MCF 10A (cell line): ENCODE data around the gene ADAMTS18. TPM values are rescaled to one million over a fixed set of nuclear protein-coding genes. Genes with fewer than 3 reads are reported as not detected.

ENCODE experiments used
- BruUV-seq: library from RNA; stranded (reverse); fragments of 400-500 nt; replicated peaks from 2 replicates; lab custom pipeline; 2021; lab: Mats Ljungman, UMichigan
- CTCF ChIA-PET: fragments of 300-600 bp; sonication (Branson Sonifier 250); formaldehyde crosslinking; extraction: SDS; loops from one replicate; lab custom pipeline; 2021; ENCODE audit warnings: antibody characterized with exemption, inconsistent platforms; lab: Yijun Ruan, JAX
- POLR2A ChIA-PET: fragments of 300-600, 350-650 bp; sonication (Branson Sonifier 250); formaldehyde crosslinking; extraction: SDS; loops from one replicate; lab custom pipeline; 2020; ENCODE audit warnings: antibody characterized with exemption, inconsistent platforms; lab: Yijun Ruan, JAX
- DNase-seq: peaks from one replicate; pipeline ENCODE4 v3.0.0-alpha.2; 2018; ENCODE audit not compliant: unreplicated experiment
- H3K27ac Mint-ChIP-seq: one replicate; pipeline ENCODE4 v1.8.0; 2022; ENCODE audit warnings: mild to moderate bottlenecking, low read depth, mixed read lengths; ENCODE audit not compliant: unreplicated experiment
- H3K27me3 Mint-ChIP-seq: one replicate; pipeline ENCODE4 v1.8.0; 2022; ENCODE audit warnings: mixed read lengths; ENCODE audit not compliant: insufficient read depth, unreplicated experiment
- H3K36me3 Mint-ChIP-seq: one replicate; pipeline ENCODE4 v1.8.0; 2022; ENCODE audit warnings: mild to moderate bottlenecking, moderate library complexity, mixed read lengths; ENCODE audit not compliant: insufficient read depth, unreplicated experiment
- H3K4me1 Mint-ChIP-seq: one replicate; pipeline ENCODE4 v1.8.0; 2022; ENCODE audit warnings: mixed read lengths; ENCODE audit not compliant: insufficient read depth, unreplicated experiment
- H3K4me3 Mint-ChIP-seq: one replicate; pipeline ENCODE4 v1.8.0; 2022; ENCODE audit warnings: mild to moderate bottlenecking, moderate library complexity, mixed read lengths; ENCODE audit not compliant: unreplicated experiment
- H3K9me3 Mint-ChIP-seq: one replicate; pipeline ENCODE4 v1.8.0; 2022; ENCODE audit warnings: mixed read lengths; ENCODE audit not compliant: unreplicated experiment
- intact Hi-C: fragments of 100-400 bp; cut with micrococcal nuclease; formaldehyde crosslinking; loops from 2 replicates; pipeline ENCODE4 v1.14.1; 2022
- total RNA-seq: library from RNA; stranded (reverse); gene quantifications from 2 replicates; pipeline ENCODE4 v1.2.3, GENCODE V29; 2022
- TF ChIP-seq, protein P1 (sequence below): fragments of 200-600 bp; IDR thresholded peaks from one replicate; pipeline ENCODE4 v1.8.0; 2022; ENCODE audit warnings: antibody characterized with exemption, mild to moderate bottlenecking; ENCODE audit not compliant: unreplicated experiment

Gene ADAMTS18
- total RNA-seq, 1 experiment from 2014 or later: not detected

- intact Hi-C loops: no loop called here
- CTCF ChIA-PET: no interaction called here
- TF ChIP-seq, protein P1, sequence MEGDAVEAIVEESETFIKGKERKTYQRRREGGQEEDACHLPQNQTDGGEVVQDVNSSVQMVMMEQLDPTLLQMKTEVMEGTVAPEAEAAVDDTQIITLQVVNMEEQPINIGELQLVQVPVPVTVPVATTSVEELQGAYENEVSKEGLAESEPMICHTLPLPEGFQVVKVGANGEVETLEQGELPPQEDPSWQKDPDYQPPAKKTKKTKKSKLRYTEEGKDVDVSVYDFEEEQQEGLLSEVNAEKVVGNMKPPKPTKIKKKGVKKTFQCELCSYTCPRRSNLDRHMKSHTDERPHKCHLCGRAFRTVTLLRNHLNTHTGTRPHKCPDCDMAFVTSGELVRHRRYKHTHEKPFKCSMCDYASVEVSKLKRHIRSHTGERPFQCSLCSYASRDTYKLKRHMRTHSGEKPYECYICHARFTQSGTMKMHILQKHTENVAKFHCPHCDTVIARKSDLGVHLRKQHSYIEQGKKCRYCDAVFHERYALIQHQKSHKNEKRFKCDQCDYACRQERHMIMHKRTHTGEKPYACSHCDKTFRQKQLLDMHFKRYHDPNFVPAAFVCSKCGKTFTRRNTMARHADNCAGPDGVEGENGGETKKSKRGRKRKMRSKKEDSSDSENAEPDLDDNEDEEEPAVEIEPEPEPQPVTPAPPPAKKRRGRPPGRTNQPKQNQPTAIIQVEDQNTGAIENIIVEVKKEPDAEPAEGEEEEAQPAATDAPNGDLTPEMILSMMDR: no peak
- Mint-ChIP-seq H3K27ac (no peak overlapping the region), H3K36me3 (no peaks in the 10 kb centered on the region), H3K4me3 (no peak overlapping the region), H3K27me3 (peaks cover 91% of the 10 kb centered on the region), H3K4me1 (no peaks in the 10 kb centered on the region), H3K9me3 (no peaks in the 10 kb centered on the region)
- POLR2A ChIA-PET: no interaction called here
- no TSS peak for BruUV-seq
- no peak for DNase-seq
These were observed 8.7 kb upstream of the ADAMTS18 start for GRCh38 chr16:77443357-77444146.

DNA sequence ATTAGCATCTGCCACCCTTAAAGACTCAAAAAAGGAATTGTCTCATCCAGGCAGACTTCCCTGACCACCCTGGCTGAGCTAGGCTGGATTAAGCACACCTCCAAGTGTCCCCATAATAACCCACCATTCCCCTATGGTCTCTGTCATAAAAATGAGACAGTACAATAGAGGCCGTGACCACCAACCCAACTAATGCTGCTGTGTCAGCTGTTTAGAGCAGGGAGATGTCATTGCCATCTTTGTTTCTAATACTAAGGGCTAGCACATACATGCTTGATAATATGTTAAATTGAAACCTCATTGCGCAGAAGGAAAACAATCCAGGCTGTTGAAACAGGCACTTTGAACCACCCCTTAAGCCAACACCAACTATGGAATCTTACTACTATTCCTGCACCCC, 7.2 kb upstream of the ADAMTS18 start:
- BruUV-seq: no TSS peak
- DNase-seq: no peak
- no peak overlapping the region for H3K4me3 Mint-ChIP-seq
- TF ChIP-seq, protein P1: no peak
- intact Hi-C loops: no loop called here
- no peaks in the 10 kb centered on the region for H3K36me3 Mint-ChIP-seq
- H3K27ac Mint-ChIP-seq: no peak overlapping the region
- ChIA-PET CTCF (no interaction called here), POLR2A (no interaction called here)
- peaks cover 82% of the 10 kb centered on the region for H3K27me3 Mint-ChIP-seq
- H3K9me3 Mint-ChIP-seq: no peaks in the 10 kb centered on the region
- H3K4me1 Mint-ChIP-seq: no peaks in the 10 kb centered on the region

- Mint-ChIP-seq H3K4me1 (no peaks in the 10 kb centered on the region), H3K36me3 (no peaks in the 10 kb centered on the region), H3K9me3 (no peaks in the 10 kb centered on the region), H3K27me3 (peaks cover 81% of the 10 kb centered on the region), H3K27ac (no peak overlapping the region), H3K4me3 (no peak overlapping the region)
- no peak for DNase-seq
- TF ChIP-seq, protein P1: no peak
- POLR2A ChIA-PET: no interaction called here
- CTCF ChIA-PET: interaction anchor here (1.0 kb wide), 1 partner anchor 144 kb away, joined by 3 read pairs; no protein-coding TSS in a partner anchor
- no TSS peak for BruUV-seq
- intact Hi-C loops: loop anchor here (5.0 kb wide), 2 partner anchors 202 to 223 kb away; no protein-coding TSS in a partner anchor
These were observed 4.3 kb upstream of the ADAMTS18 start for GRCh38 chr16:77439106-77439505.

GRCh38 chr16:77437859-77438258, 3.0 kb upstream of the ADAMTS18 start:
- intact Hi-C loops: loop anchor here (1.0 to 5.0 kb wide), 3 partner anchors 146 to 224 kb away; no protein-coding TSS in a partner anchor
- no TSS peak for BruUV-seq
- peak; percentile 22 for DNase-seq
- Mint-ChIP-seq H3K27me3 (peaks cover 81% of the 10 kb centered on the region), H3K27ac (no peak overlapping the region), H3K4me1 (no peaks in the 10 kb centered on the region), H3K36me3 (no peaks in the 10 kb centered on the region), H3K4me3 (no peak overlapping the region), H3K9me3 (no peaks in the 10 kb centered on the region)
- TF ChIP-seq, protein P1: peak; percentile 10
- POLR2A ChIA-PET: interaction anchor here (0.6 kb wide), 1 partner anchor 1162 kb away, joined by 4 read pairs; no protein-coding TSS in a partner anchor
- CTCF ChIA-PET: interaction anchor here (1.0 kb wide), 2 partner anchors 144 to 146 kb away, joined by 3 to 4 read pairs; no protein-coding TSS in a partner anchor
